IMR-90 (cell line): ENCODE results near the gene MLEC.

ENCODE experiments used
- CEBPB ChIP-seq: IDR thresholded peaks from 2 replicates; pipeline ENCODE4 v1.6.1; 2012; ENCODE audit warnings: low read depth, low read length, improper control_type of control experiment
- CHD1 ChIP-seq: IDR thresholded peaks from 2 replicates; pipeline ENCODE4 v1.6.1; 2012; ENCODE audit warnings: low read depth, low read length, improper control_type of control experiment
- FOS ChIP-seq: fragments of 150-350 bp; IDR thresholded peaks from 2 replicates; pipeline ENCODE4 v1.6.1; 2016; ENCODE audit warnings: low read depth, low read length
- MXI1 ChIP-seq: IDR thresholded peaks from 2 replicates; pipeline ENCODE4 v1.6.1; 2012; ENCODE audit warnings: low read depth, mild to moderate bottlenecking, low read length, moderate library complexity, borderline replicate concordance
- POLR2A ChIP-seq: IDR thresholded peaks from 2 replicates; pipeline ENCODE4 v1.6.1; 2012; ENCODE audit warnings: mild to moderate bottlenecking, low read depth, low read length
- RCOR1 ChIP-seq: IDR thresholded peaks from 2 replicates; pipeline ENCODE4 v1.6.1; 2012; ENCODE audit warnings: mild to moderate bottlenecking, low read length, improper control_type of control experiment; ENCODE audit not compliant: insufficient replicate concordance
- USF2 ChIP-seq: fragments of 150-350 bp; IDR thresholded peaks from 2 replicates; pipeline ENCODE4 v1.6.1; 2017; ENCODE audit warnings: mild to moderate bottlenecking, antibody characterized with exemption, low read length, low read depth
- TF ChIP-seq, protein P1 (sequence below): conservative IDR thresholded peaks from 2 replicates; pipeline ENCODE4 v1.5.1; 2012; ENCODE audit warnings: mild to moderate bottlenecking, low read depth, low read length, improper control_type of control experiment

DNA sequence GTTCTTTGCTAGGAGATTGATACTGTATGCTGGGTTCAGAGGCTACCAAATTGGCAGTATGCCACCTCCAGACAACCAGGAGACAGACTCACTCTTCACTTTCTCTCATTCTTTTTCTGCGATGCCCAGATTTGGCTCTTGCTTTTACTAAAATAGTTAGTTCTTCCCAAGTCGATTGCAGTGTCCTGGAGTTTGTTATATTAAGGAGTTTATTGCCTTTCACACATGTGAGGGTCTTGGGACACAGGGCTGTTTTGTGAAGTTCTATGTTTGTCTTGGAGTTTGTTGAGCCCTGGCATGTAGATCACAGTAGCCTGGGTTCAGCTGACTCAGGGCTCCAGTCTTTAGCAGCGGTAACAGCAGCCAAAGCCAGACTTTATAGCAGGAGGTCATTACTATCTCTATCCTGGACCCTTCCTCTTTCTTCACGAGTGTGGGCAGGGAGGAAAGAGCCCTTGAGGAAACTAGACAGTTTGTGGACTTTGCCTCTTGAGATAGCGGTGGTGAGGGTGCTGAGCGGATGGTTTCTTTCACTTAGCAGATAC is 1.6 kb downstream of the MLEC start:
- TF ChIP-seq, protein P1, sequence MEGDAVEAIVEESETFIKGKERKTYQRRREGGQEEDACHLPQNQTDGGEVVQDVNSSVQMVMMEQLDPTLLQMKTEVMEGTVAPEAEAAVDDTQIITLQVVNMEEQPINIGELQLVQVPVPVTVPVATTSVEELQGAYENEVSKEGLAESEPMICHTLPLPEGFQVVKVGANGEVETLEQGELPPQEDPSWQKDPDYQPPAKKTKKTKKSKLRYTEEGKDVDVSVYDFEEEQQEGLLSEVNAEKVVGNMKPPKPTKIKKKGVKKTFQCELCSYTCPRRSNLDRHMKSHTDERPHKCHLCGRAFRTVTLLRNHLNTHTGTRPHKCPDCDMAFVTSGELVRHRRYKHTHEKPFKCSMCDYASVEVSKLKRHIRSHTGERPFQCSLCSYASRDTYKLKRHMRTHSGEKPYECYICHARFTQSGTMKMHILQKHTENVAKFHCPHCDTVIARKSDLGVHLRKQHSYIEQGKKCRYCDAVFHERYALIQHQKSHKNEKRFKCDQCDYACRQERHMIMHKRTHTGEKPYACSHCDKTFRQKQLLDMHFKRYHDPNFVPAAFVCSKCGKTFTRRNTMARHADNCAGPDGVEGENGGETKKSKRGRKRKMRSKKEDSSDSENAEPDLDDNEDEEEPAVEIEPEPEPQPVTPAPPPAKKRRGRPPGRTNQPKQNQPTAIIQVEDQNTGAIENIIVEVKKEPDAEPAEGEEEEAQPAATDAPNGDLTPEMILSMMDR: no peak
- TF ChIP-seq CEBPB (no peak), MXI1 (no peak), USF2 (no peak), RCOR1 (no peak), POLR2A (no peak), FOS (no peak), CHD1 (no peak)
